ENCODE results near the gene PTF1A.

The PTF1A gene

GRCh38 chr10:23189024-23189423 is 3.1 kb upstream of the PTF1A start:
- no peak for DNase-seq

- no peak for DNase-seq
Measured at GRCh38 chr10:23190872-23191763, 994 bp upstream of the PTF1A start.

GRCh38 chr10:23192712-23193434 is 761 bp downstream of the PTF1A start:
- no peak for DNase-seq

- no peak for DNase-seq
Measured at GRCh38 chr10:23193435-23194074, 1.4 kb downstream of the PTF1A start.

GRCh38 chr10:23194471-23194965 is 2.4 kb downstream of the PTF1A start:
- DNase-seq, result no peak

GRCh38 chr10:23194966-23195845 is 3.1 kb downstream of the PTF1A start:
- no peak for DNase-seq

- no peak for DNase-seq
Measured at GRCh38 chr10:23195846-23196600, 3.9 kb downstream of the PTF1A start.

- DNase-seq, result no peak
Measured at GRCh38 chr10:23196915-23197314, 4.8 kb downstream of the PTF1A start.

- no peak for DNase-seq
Measured at GRCh38 chr10:23197416-23197861, 5.3 kb downstream of the PTF1A start.

- DNase-seq, result no peak
Measured at GRCh38 chr10:23198610-23198939, 6.5 kb downstream of the PTF1A start.

- DNase-seq, result no peak
Measured at GRCh38 chr10:23198940-23199767, 7.0 kb downstream of the PTF1A start.

- DNase-seq, result no peak
Measured at GRCh38 chr10:23199768-23200511, 7.8 kb downstream of the PTF1A start.

GRCh38 chr10:23200586-23200985 is 8.5 kb downstream of the PTF1A start:
- DNase-seq, result no peak

GRCh38 chr10:23200997-23201652 is 9.0 kb downstream of the PTF1A start:
- no peak for DNase-seq

- DNase-seq, result no peak
Measured at GRCh38 chr10:23201837-23202236, 9.7 kb downstream of the PTF1A start.

GRCh38 chr10:23202779-23203178 is 10.7 kb downstream of the PTF1A start:
- DNase-seq, result no peak

GRCh38 chr10:23203369-23204325 is 11.5 kb downstream of the PTF1A start:
- no peak for DNase-seq

- DNase-seq, result no peak
Measured at GRCh38 chr10:23204773-23205172, 12.7 kb downstream of the PTF1A start.
